GM12872 (cell line): ENCODE measurements around the gene IMPDH1.

Experiments
- CTCF ChIP-seq: IDR thresholded peaks from 3 replicates; pipeline ENCODE4 v1.5.1; 2011; ENCODE audit warnings: low read depth, mild to moderate bottlenecking, low read length, moderate library complexity; ENCODE audit not compliant: insufficient read depth

Gene IMPDH1

GRCh38 chr7:128370491-128370890 lies 39.3 kb downstream of the IMPDH1 start:
- TF ChIP-seq CTCF = no peak

GRCh38 chr7:128366986-128367385 lies 42.8 kb downstream of the IMPDH1 start:
- no peak for TF ChIP-seq CTCF

GRCh38 chr7:128366300-128366699 lies 43.5 kb downstream of the IMPDH1 start:
- TF ChIP-seq CTCF = no peak

GRCh38 chr7:128365432-128365831 lies 44.4 kb downstream of the IMPDH1 start:
- TF ChIP-seq CTCF = no peak

DNA sequence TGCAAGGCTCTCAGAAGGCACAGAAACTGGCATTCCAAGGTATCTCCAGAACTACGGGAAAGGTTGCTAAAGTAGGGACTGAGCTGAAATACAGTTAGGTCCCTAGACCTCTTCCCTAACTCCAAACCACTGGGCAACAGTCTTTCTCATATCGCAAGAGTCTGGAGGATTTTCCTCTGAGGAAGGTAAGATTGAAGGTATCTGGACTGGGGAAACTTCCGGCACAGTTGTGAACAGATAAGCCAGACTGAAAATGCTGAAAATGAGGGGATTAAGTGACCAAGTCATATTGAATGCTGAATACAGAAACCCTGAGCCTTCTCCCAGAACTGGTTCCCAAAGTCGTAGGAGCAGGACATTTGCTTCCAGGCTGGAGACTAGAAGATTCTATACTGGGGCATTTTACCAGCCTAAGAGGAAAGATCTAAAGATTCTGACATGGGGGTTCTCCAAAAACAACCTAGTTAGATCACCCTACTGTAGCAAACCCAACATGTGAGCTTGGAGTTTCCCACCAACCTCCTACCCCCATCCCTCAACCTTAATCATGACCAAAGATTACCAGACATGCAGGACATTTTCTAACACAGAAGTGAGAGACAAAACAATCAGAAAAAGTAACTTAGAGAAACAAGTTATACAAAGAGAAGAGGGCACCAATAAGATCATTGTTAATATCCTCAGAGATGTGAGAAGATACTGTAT lies 45.5 kb downstream of the IMPDH1 start:
- TF ChIP-seq CTCF = no peak

GRCh38 chr7:128363261-128363721 lies 46.5 kb downstream of the IMPDH1 start:
- TF ChIP-seq CTCF = no peak

DNA sequence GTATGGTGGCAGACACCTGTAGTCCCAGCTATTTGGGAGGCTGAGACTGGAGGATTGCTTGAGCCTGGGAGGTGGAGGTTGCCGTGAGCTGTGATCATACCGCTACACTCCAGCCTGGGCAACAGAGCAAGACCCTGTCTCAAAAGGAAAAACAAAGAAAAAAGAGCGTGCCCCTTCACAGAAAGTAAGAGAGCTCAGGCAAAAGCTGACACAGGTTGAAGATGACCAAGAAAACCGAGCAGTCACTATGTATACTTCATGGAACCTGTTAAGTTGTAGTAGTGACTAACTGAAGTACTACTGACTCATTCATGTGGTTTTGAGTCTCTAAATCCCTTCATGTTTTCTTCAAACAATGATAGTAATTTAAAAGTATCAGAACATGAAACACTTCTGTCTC lies 47.1 kb downstream of the IMPDH1 start:
- TF ChIP-seq CTCF = no peak
